Smooth muscle cell (in vitro differentiated cells): Measurements from ENCODE around the gene SUMO3. TPM values are rescaled to one million over a fixed set of nuclear protein-coding genes. Genes with fewer than 3 reads are reported as not detected.

Experiments
- DNase-seq: peaks from one replicate; lab custom pipeline; 2025; ENCODE audit not compliant: unreplicated experiment; lab: John Stamatoyannopoulos, UW
- H2AFZ ChIP-seq: fragments of 200-600 bp; sonication (generic); 2 replicates; pipeline ENCODE4 v1.6.0; 2016; ENCODE audit warnings: antibody characterized with exemption, low read depth, mild to moderate bottlenecking
- H3F3A ChIP-seq: fragments of 200-600 bp; sonication (generic); 2 replicates; pipeline ENCODE4 v1.6.0; 2017; ENCODE audit warnings: antibody characterized with exemption, low read depth
- H3K27ac ChIP-seq: fragments of 200-600 bp; sonication (generic); 2 replicates; pipeline ENCODE4 v1.5.1; 2016; ENCODE audit warnings: low read depth, mild to moderate bottlenecking
- H3K27me3 ChIP-seq: fragments of 200-600 bp; sonication (generic); 2 replicates; pipeline ENCODE4 v1.6.1; 2016; ENCODE audit warnings: low read depth, mild to moderate bottlenecking
- H3K36me3 ChIP-seq: fragments of 200-600 bp; sonication (generic); 2 replicates; pipeline ENCODE4 v1.5.1; 2016; ENCODE audit warnings: low read depth
- H3K4me1 ChIP-seq: fragments of 200-600 bp; sonication (generic); 2 replicates; pipeline ENCODE4 v1.5.1; 2016; ENCODE audit warnings: low read depth
- H3K4me2 ChIP-seq: fragments of 200-600 bp; sonication (generic); 2 replicates; pipeline ENCODE4 v1.6.0; 2016; ENCODE audit warnings: mild to moderate bottlenecking
- H3K4me3 ChIP-seq: fragments of 200-600 bp; sonication (generic); 2 replicates; pipeline ENCODE4 v1.5.1; 2016; ENCODE audit warnings: mild to moderate bottlenecking
- H3K79me2 ChIP-seq: fragments of 200-600 bp; sonication (generic); 2 replicates; pipeline ENCODE4 v1.6.0; 2016; ENCODE audit warnings: low read depth, mild to moderate bottlenecking
- H3K9ac ChIP-seq: fragments of 200-600 bp; sonication (generic); 2 replicates; pipeline ENCODE4 v1.6.0; 2016; ENCODE audit warnings: low read depth
- H3K9me3 ChIP-seq: fragments of 200-600 bp; sonication (generic); replicated peaks from 2 replicates; pipeline ENCODE4 v1.5.1; 2016; ENCODE audit warnings: low read depth
- H4K20me1 ChIP-seq: fragments of 200-600 bp; sonication (generic); 2 replicates; pipeline ENCODE4 v1.6.0; 2016; ENCODE audit warnings: low read depth
- WGBS: methylation state at CpG from one replicate; pipeline ENCODE4 v1.1.7; 2016; ENCODE audit warnings: low lambda C conversion rate; 5-methylcytosine and 5-hydroxymethylcytosine counted together
- polyA plus RNA-seq: library from polyadenylated mRNA; unstranded; fragments of >200 nt; fragmentation: Nextera tagmentation; extraction: Ambion mirVana; gene quantifications from 2 replicates; pipeline ENCODE4 v1.2.1, GENCODE V29; 2016
- total RNA-seq: library from RNA; depleted of rRNA; stranded (reverse); fragments of >200 nt; gene quantifications from 2 replicates; pipeline ENCODE4 v1.2.3, GENCODE V29; 2014
- TF ChIP-seq, protein P1 (sequence below): fragments of 200-600 bp; sonication (generic); IDR thresholded peaks from 2 replicates; pipeline ENCODE4 v1.5.1; 2017; ENCODE audit warnings: borderline replicate concordance, mild to moderate bottlenecking, antibody characterized with exemption; ENCODE audit not compliant: insufficient read depth, poor library complexity, severe bottlenecking

Gene SUMO3
- total and polyA plus RNA-seq, 2 experiments from 2014 or later, result 87.9 to 124 TPM

DNA sequence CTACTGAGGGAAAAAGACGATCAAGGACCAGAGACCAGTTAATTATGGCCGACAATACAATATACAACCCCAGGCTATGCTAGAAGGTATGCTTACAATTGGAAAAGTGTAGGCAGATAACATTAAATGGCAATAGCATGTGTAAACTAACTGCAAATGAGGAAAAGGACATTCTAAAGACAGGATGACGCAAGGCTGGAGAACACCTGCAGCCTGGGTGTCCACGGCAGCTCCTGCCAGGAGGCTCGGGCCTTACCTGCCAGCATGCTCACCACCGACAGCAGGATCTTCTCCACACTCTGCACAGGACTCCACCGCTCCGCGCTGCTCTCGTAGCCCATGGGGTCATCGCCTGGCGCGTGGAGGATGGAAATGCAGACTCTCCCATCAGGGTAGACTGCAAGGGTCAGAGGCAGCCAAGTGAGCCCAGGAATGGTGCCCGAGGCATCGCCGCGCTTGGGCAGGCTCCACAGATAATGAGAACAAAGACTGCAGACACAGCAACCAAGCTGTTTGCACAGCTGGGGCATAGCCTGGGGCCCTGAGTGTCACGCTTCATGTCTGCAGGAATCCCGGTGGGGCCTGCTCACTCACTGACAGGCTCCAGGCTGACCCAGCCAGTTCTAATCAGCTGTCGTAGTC lies 44.5 kb downstream of the SUMO3 start:
- H4K20me1 ChIP-seq, result peaks cover 8% of the 10 kb centered on the region
- no peaks in the 10 kb centered on the region for H3K36me3 ChIP-seq
- TF ChIP-seq, protein P1, sequence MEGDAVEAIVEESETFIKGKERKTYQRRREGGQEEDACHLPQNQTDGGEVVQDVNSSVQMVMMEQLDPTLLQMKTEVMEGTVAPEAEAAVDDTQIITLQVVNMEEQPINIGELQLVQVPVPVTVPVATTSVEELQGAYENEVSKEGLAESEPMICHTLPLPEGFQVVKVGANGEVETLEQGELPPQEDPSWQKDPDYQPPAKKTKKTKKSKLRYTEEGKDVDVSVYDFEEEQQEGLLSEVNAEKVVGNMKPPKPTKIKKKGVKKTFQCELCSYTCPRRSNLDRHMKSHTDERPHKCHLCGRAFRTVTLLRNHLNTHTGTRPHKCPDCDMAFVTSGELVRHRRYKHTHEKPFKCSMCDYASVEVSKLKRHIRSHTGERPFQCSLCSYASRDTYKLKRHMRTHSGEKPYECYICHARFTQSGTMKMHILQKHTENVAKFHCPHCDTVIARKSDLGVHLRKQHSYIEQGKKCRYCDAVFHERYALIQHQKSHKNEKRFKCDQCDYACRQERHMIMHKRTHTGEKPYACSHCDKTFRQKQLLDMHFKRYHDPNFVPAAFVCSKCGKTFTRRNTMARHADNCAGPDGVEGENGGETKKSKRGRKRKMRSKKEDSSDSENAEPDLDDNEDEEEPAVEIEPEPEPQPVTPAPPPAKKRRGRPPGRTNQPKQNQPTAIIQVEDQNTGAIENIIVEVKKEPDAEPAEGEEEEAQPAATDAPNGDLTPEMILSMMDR, result no peak
- no peak overlapping the region for H2AFZ ChIP-seq
- no peaks in the 10 kb centered on the region for H3K27me3 ChIP-seq
- H3K9me3 ChIP-seq, result no peaks in the 10 kb centered on the region
- no peak overlapping the region for H3K27ac ChIP-seq
- no peak for DNase-seq
- no peak overlapping the region for H3K4me3 ChIP-seq
- no peak overlapping the region for H3K9ac ChIP-seq
- H3K4me1 ChIP-seq, result no peaks in the 10 kb centered on the region
- no peaks in the 10 kb centered on the region for H3F3A ChIP-seq
- H3K4me2 ChIP-seq, result no peak overlapping the region
- WGBS, result 87% methylated on average over 20 of the region's 20 CpGs
- H3K79me2 ChIP-seq, result no peaks in the 10 kb centered on the region

DNA sequence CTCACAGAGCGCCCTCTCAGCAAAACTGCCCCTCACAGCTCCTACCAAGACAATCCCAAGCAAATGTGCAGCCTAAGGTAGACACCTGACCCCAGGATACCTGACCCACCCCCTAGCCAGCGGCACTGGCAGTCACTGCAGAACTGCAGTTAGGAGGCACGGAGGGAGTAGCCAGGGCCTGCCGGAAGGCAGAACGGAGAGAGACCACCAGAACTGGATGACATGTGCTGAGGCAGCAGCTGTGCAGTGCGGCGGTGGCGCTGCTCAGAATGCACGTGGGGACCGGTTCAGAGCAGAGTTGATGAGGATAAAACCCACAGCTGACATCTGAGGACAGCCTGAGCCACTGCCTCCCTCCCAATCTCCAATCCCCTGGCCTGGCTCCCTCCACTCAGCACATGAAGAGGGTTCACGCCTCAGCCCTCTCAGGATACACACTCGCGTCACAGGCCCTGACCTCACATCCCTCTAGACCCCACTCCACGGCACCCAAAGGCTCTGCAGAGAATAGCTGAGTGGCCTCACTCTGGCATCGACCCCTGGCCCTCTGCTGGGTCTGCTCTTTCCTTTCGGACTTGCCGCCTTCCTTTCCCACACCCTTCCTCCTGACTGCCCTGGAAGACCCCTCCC lies 45.9 kb downstream of the SUMO3 start:
- DNase-seq, result no peak
- no peaks in the 10 kb centered on the region for H3F3A ChIP-seq
- H3K9ac ChIP-seq, result no peak overlapping the region
- no peaks in the 10 kb centered on the region for H3K36me3 ChIP-seq
- H2AFZ ChIP-seq, result no peak overlapping the region
- WGBS, result 96% methylated on average over 17 of the region's 17 CpGs
- TF ChIP-seq, protein P1, result no peak
- no peak overlapping the region for H3K27ac ChIP-seq
- H3K9me3 ChIP-seq, result no peaks in the 10 kb centered on the region
- H3K27me3 ChIP-seq, result no peaks in the 10 kb centered on the region
- no peaks in the 10 kb centered on the region for H3K79me2 ChIP-seq
- H4K20me1 ChIP-seq, result no peaks in the 10 kb centered on the region
- no peaks in the 10 kb centered on the region for H3K4me1 ChIP-seq
- no peak overlapping the region for H3K4me3 ChIP-seq
- no peak overlapping the region for H3K4me2 ChIP-seq

DNA sequence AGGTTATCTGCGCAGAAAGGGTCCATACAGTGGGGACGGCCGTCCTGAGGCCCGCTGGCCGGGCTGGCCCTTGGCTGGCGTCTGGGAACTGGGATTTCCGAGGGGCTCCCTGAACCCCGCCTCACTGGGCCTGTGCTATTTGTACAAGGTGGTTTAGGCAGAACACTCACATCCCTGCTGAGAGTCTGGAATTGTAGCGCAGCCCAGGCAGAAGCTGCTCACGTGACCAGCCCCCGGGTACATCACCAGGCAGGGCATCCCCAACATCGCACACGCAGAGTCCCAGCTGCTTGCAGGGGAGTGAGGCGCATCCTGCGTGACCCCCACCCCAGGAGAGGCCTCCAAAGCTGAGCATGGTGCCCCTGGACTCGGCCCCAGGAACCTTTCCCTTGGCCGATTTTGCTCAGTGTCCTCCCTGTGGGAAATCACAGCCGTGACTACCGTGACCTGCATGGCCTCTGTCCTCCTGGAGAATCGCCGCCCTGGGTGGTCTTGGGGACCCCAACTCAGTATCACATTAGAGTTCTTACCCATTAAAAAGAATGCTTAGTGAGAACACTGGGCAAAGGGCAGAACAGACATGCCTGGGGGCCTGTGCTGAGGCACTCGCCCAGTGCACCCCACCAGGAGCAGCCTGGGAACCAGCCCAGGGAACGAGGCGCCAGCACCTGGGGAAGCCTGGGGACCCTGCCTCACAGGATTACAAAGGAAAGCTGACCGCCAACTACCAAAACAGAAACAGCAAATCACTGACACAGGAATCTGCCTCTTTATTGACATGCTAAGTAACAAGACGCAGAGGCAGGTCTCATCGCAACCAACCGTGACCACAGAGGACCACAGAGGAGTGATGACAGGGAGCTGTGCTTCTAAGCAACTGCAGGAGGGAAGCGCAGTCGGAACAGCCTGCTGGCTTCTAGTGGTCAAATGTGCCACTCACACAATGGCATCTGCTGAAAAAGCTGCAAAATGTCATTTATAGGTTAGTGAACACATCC lies 49.7 kb downstream of the SUMO3 start:
- Histone ChIP-seq H3F3A (no peaks in the 10 kb centered on the region), H3K4me1 (no peaks in the 10 kb centered on the region), H3K4me3 (no peak overlapping the region), H3K27me3 (no peaks in the 10 kb centered on the region), H2AFZ (no peak overlapping the region), H3K36me3 (no peaks in the 10 kb centered on the region), H3K4me2 (no peak overlapping the region), H3K27ac (no peak overlapping the region), H3K79me2 (no peaks in the 10 kb centered on the region), H4K20me1 (no peaks in the 10 kb centered on the region), H3K9me3 (no peaks in the 10 kb centered on the region), H3K9ac (no peak overlapping the region)
- no peak for DNase-seq
- TF ChIP-seq, protein P1, result no peak
- WGBS, result 90% methylated on average over 30 of the region's 30 CpGs
